GM19468 (cell line): ENCODE measurements around the gene SULF2.

Experiments
- ATAC-seq: cut with Tn5 transposase; IDR thresholded peaks from one replicate; pipeline ENCODE4 v1.9.1; 2021; ENCODE audit warnings: mild to moderate bottlenecking, moderate library complexity, moderate number of reproducible peaks; ENCODE audit not compliant: unreplicated experiment; ENCODE audit errors: extremely low read depth

Gene SULF2

GRCh38 chr20:47765691-47766594, 19.3 kb downstream of the SULF2 start:
- ATAC-seq, result no peak

GRCh38 chr20:47765271-47765670, 20.0 kb downstream of the SULF2 start:
- ATAC-seq, result no peak

- no peak for ATAC-seq
These were observed 21.0 kb downstream of the SULF2 start for GRCh38 chr20:47764154-47764733.

GRCh38 chr20:47762699-47763268, 22.5 kb downstream of the SULF2 start:
- no peak for ATAC-seq

- ATAC-seq, result no peak
These were observed 23.7 kb downstream of the SULF2 start for GRCh38 chr20:47761482-47762047.

GRCh38 chr20:47760686-47761481, 24.4 kb downstream of the SULF2 start:
- no peak for ATAC-seq

- ATAC-seq, result no peak
These were observed 26.5 kb downstream of the SULF2 start for GRCh38 chr20:47758517-47759450.

GRCh38 chr20:47757145-47758035, 27.9 kb downstream of the SULF2 start:
- ATAC-seq, result no peak

GRCh38 chr20:47754946-47755652, 30.2 kb downstream of the SULF2 start:
- no peak for ATAC-seq

GRCh38 chr20:47754388-47754715, 30.9 kb downstream of the SULF2 start:
- no peak for ATAC-seq

GRCh38 chr20:47753576-47754387, 31.5 kb downstream of the SULF2 start:
- ATAC-seq, result no peak

GRCh38 chr20:47751449-47751848, 33.8 kb downstream of the SULF2 start:
- no peak for ATAC-seq

- ATAC-seq, result no peak
These were observed 35.9 kb downstream of the SULF2 start for GRCh38 chr20:47749339-47749738.

- no peak for ATAC-seq
These were observed 36.5 kb downstream of the SULF2 start for GRCh38 chr20:47748823-47749222.

- no peak for ATAC-seq
These were observed 37.2 kb downstream of the SULF2 start for GRCh38 chr20:47748069-47748468.

GRCh38 chr20:47747669-47748031, 37.6 kb downstream of the SULF2 start:
- no peak for ATAC-seq

GRCh38 chr20:47744803-47745202, 40.5 kb downstream of the SULF2 start:
- ATAC-seq, result no peak
